MM.1S (cell line): ENCODE measurements around the gene PDE3B.
"Not testable (repeated sequence)": the region's sequence is repeated elsewhere in the genome, so short reads cannot be mapped to it uniquely, and the experiment has no call there.

ENCODE experiments used
- DNase-seq: peaks from one replicate; pipeline ENCODE4 v3.0.0-alpha.2; 2015
- H2AFZ ChIP-seq: fragments of 300-600 bp; sonication (generic); 2 replicates; pipeline ENCODE4 v1.6.0; 2016; ENCODE audit warnings: antibody characterized with exemption, low read length
- H3F3A ChIP-seq: fragments of 300-600 bp; sonication (generic); 2 replicates; pipeline ENCODE4 v1.6.1; 2016; ENCODE audit warnings: mild to moderate bottlenecking, antibody characterized with exemption, low read length, moderate library complexity, mixed read lengths; ENCODE audit not compliant: insufficient read depth
- H3K27ac ChIP-seq: fragments of 300-600 bp; sonication (generic); 2 replicates; pipeline ENCODE4 v1.5.1; 2016; ENCODE audit warnings: mild to moderate bottlenecking, low read length
- H3K27me3 ChIP-seq: fragments of 300-600 bp; sonication (generic); replicated peaks from 2 replicates; pipeline ENCODE4 v1.6.0; 2016; ENCODE audit warnings: low read length; ENCODE audit not compliant: insufficient read depth
- H3K36me3 ChIP-seq: fragments of 300-600 bp; sonication (generic); replicated peaks from 2 replicates; pipeline ENCODE4 v1.6.1; 2016; ENCODE audit warnings: mild to moderate bottlenecking, low read length, mixed read lengths; ENCODE audit not compliant: insufficient read depth
- H3K4me1 ChIP-seq: fragments of 300-600 bp; sonication (generic); 2 replicates; pipeline ENCODE4 v1.6.1; 2016; ENCODE audit warnings: low read length, mixed read lengths
- H3K4me2 ChIP-seq: fragments of 300-600 bp; sonication (generic); 2 replicates; pipeline ENCODE4 v1.6.0; 2016; ENCODE audit warnings: low read depth, low read length
- H3K4me3 ChIP-seq: fragments of 300-600 bp; sonication (generic); 2 replicates; pipeline ENCODE4 v1.5.1; 2016; ENCODE audit warnings: low read length, mixed read lengths
- H3K79me2 ChIP-seq: fragments of 300-600 bp; sonication (generic); 2 replicates; pipeline ENCODE4 v1.6.1; 2016; ENCODE audit warnings: mixed run types, low read length, mixed read lengths
- H3K9ac ChIP-seq: fragments of 300-600 bp; sonication (generic); 2 replicates; pipeline ENCODE4 v1.6.1; 2016; ENCODE audit warnings: low read length, mixed read lengths
- H3K9me2 ChIP-seq: fragments of 300-600 bp; sonication (generic); replicated peaks from 2 replicates; pipeline ENCODE4 v1.6.1; 2016; ENCODE audit warnings: mild to moderate bottlenecking, low read length, mixed read lengths; ENCODE audit not compliant: insufficient read depth
- H3K9me3 ChIP-seq: fragments of 300-600 bp; sonication (generic); replicated peaks from 2 replicates; pipeline ENCODE4 v1.6.1; 2016; ENCODE audit warnings: mild to moderate bottlenecking, low read length, mixed read lengths; ENCODE audit not compliant: insufficient read depth
- H4K20me1 ChIP-seq: fragments of 300-600 bp; sonication (generic); 2 replicates; pipeline ENCODE4 v1.6.1; 2016; ENCODE audit warnings: mild to moderate bottlenecking, low read length, moderate library complexity, mixed read lengths; ENCODE audit not compliant: insufficient read depth
- EZH2 ChIP-seq: fragments of 300-600 bp; sonication (generic); optimal IDR thresholded peaks from 2 replicates; pipeline ENCODE3; 2017; ENCODE audit warnings: low read depth, mild to moderate bottlenecking, antibody characterized with exemption, low read length, mixed read lengths
- EZH2phosphoT487 ChIP-seq: fragments of 300-600 bp; sonication (generic); IDR thresholded peaks from 2 replicates; pipeline ENCODE4 v1.6.1; 2018; ENCODE audit warnings: antibody characterized with exemption, low read length
- TF ChIP-seq, protein P1 (sequence below): fragments of 300-600 bp; sonication (generic); IDR thresholded peaks from 2 replicates; pipeline ENCODE4 v1.5.1; 2016; ENCODE audit warnings: antibody characterized with exemption, low read length, mixed read lengths

The PDE3B gene

GRCh38 chr11:14773755-14774154 lies 130.2 kb downstream of the PDE3B start:
- Histone ChIP-seq H3K79me2 (no peaks in the 10 kb centered on the region), H3K4me2 (no peak overlapping the region), H3F3A (no peaks in the 10 kb centered on the region), H3K36me3 (no peaks in the 10 kb centered on the region), H3K9me2 (no peaks in the 10 kb centered on the region), H3K27me3 (no peaks in the 10 kb centered on the region), H3K4me1 (peaks cover 4% of the 10 kb centered on the region; the same call in 1 of the 2 replicates), H4K20me1 (no peaks in the 10 kb centered on the region), H3K27ac (no peak overlapping the region), H3K4me3 (no peak overlapping the region), H3K9ac (no peak overlapping the region), H3K9me3 (no peaks in the 10 kb centered on the region), H2AFZ (no peak overlapping the region)
- peak; percentile 7 for DNase-seq
- TF ChIP-seq, protein P1, sequence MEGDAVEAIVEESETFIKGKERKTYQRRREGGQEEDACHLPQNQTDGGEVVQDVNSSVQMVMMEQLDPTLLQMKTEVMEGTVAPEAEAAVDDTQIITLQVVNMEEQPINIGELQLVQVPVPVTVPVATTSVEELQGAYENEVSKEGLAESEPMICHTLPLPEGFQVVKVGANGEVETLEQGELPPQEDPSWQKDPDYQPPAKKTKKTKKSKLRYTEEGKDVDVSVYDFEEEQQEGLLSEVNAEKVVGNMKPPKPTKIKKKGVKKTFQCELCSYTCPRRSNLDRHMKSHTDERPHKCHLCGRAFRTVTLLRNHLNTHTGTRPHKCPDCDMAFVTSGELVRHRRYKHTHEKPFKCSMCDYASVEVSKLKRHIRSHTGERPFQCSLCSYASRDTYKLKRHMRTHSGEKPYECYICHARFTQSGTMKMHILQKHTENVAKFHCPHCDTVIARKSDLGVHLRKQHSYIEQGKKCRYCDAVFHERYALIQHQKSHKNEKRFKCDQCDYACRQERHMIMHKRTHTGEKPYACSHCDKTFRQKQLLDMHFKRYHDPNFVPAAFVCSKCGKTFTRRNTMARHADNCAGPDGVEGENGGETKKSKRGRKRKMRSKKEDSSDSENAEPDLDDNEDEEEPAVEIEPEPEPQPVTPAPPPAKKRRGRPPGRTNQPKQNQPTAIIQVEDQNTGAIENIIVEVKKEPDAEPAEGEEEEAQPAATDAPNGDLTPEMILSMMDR = peak; percentile 40
- no peak for TF ChIP-seq EZH2

DNA sequence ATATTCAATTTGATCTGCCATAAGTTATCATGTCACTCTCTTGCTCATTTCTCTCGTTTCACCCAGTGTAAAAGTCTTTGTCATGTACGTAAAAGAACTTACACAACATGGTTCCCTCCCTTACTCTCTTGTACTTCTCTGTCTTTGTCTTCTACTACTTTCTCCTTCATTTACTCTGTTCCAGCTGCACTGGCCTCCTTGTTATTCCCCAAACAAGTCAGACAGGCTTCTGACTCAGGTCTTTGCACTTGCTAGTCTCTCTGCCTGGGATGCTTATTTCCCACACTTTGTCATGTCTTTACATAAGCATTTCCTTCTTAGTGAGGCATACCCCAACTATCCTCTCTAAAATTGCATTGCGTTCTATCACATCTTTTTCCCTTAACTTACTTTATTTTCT lies 131.1 kb downstream of the PDE3B start:
- H3K79me2 ChIP-seq = no peaks in the 10 kb centered on the region
- H3K4me3 ChIP-seq = no peak overlapping the region
- no peaks in the 10 kb centered on the region for H3K36me3 ChIP-seq
- no peak overlapping the region for H3K4me2 ChIP-seq
- H2AFZ ChIP-seq = no peak overlapping the region
- H3F3A ChIP-seq = no peaks in the 10 kb centered on the region
- H3K9me3 ChIP-seq = no peaks in the 10 kb centered on the region
- TF ChIP-seq, protein P1 = no peak
- no peak for TF ChIP-seq EZH2phosphoT487
- TF ChIP-seq EZH2 = no peak
- no peaks in the 10 kb centered on the region for H3K27me3 ChIP-seq
- H3K4me1 ChIP-seq = no peaks in the 10 kb centered on the region
- no peak overlapping the region for H3K27ac ChIP-seq
- DNase-seq = no peak
- H3K9me2 ChIP-seq = no peaks in the 10 kb centered on the region
- no peaks in the 10 kb centered on the region for H4K20me1 ChIP-seq
- no peak overlapping the region for H3K9ac ChIP-seq

GRCh38 chr11:14775897-14776296 lies 132.3 kb downstream of the PDE3B start:
- no peaks in the 10 kb centered on the region for H3K9me2 ChIP-seq
- no peaks in the 10 kb centered on the region for H3K9me3 ChIP-seq
- H3K36me3 ChIP-seq = no peaks in the 10 kb centered on the region
- TF ChIP-seq EZH2phosphoT487 (no peak), EZH2 (no peak)
- TF ChIP-seq, protein P1 = no peak
- H4K20me1 ChIP-seq = no peaks in the 10 kb centered on the region
- no peak for DNase-seq
- H3K4me3 ChIP-seq = no peak overlapping the region
- H3K9ac ChIP-seq = no peak overlapping the region
- H3K4me2 ChIP-seq = no peak overlapping the region
- H2AFZ ChIP-seq = no peak overlapping the region
- H3K4me1 ChIP-seq = no peaks in the 10 kb centered on the region
- no peaks in the 10 kb centered on the region for H3K27me3 ChIP-seq
- H3K79me2 ChIP-seq = no peaks in the 10 kb centered on the region
- no peak overlapping the region for H3K27ac ChIP-seq
- no peaks in the 10 kb centered on the region for H3F3A ChIP-seq

DNA sequence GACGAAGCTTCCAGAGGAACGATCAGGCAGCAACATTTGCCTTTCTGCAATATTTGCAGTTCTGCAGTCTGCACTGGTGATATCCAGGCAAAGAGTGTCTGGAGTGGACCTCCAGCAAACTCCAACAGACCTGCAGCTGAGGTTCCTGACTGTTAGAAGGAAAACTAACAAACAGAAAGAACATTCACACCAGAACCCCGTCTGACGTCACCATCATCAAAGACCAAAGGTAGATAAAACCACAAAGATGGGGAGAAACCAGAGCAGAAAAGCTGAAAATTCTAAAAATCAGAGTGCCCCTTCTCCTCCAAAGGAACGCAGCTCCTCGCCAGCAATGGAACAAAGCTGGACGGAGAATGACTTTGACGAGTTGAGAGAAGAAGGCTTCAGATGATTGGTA lies 134.9 kb downstream of the PDE3B start:
- not testable (repeated sequence) for H4K20me1 ChIP-seq, H3K9me3 ChIP-seq, H3K4me1 ChIP-seq, H3K79me2 ChIP-seq, H3K9ac ChIP-seq, H3K9me2 ChIP-seq, H2AFZ ChIP-seq, H3K4me2 ChIP-seq, H3K36me3 ChIP-seq, H3F3A ChIP-seq, H3K27me3 ChIP-seq, H3K27ac ChIP-seq, H3K4me3 ChIP-seq, DNase-seq
